Smooth muscle cell (in vitro differentiated cells): ENCODE measurements around the gene FBXO34. TPM values are rescaled to one million over a fixed set of nuclear protein-coding genes. Genes with fewer than 3 reads are reported as not detected.
A peak's percentile ranks its signal among the peaks of the same experiment; 100 is the strongest.

ENCODE experiments used
- DNase-seq: peaks from one replicate; lab custom pipeline; 2025; ENCODE audit not compliant: unreplicated experiment; lab: John Stamatoyannopoulos, UW
- H2AFZ ChIP-seq: fragments of 200-600 bp; sonication (generic); 2 replicates; pipeline ENCODE4 v1.6.0; 2016; ENCODE audit warnings: antibody characterized with exemption, low read depth, mild to moderate bottlenecking
- H3F3A ChIP-seq: fragments of 200-600 bp; sonication (generic); 2 replicates; pipeline ENCODE4 v1.6.0; 2017; ENCODE audit warnings: antibody characterized with exemption, low read depth
- H3K27ac ChIP-seq: fragments of 200-600 bp; sonication (generic); 2 replicates; pipeline ENCODE4 v1.5.1; 2016; ENCODE audit warnings: low read depth, mild to moderate bottlenecking
- H3K27me3 ChIP-seq: fragments of 200-600 bp; sonication (generic); 2 replicates; pipeline ENCODE4 v1.6.1; 2016; ENCODE audit warnings: low read depth, mild to moderate bottlenecking
- H3K36me3 ChIP-seq: fragments of 200-600 bp; sonication (generic); 2 replicates; pipeline ENCODE4 v1.5.1; 2016; ENCODE audit warnings: low read depth
- H3K4me1 ChIP-seq: fragments of 200-600 bp; sonication (generic); 2 replicates; pipeline ENCODE4 v1.5.1; 2016; ENCODE audit warnings: low read depth
- H3K4me2 ChIP-seq: fragments of 200-600 bp; sonication (generic); 2 replicates; pipeline ENCODE4 v1.6.0; 2016; ENCODE audit warnings: mild to moderate bottlenecking
- H3K4me3 ChIP-seq: fragments of 200-600 bp; sonication (generic); 2 replicates; pipeline ENCODE4 v1.5.1; 2016; ENCODE audit warnings: mild to moderate bottlenecking
- H3K79me2 ChIP-seq: fragments of 200-600 bp; sonication (generic); 2 replicates; pipeline ENCODE4 v1.6.0; 2016; ENCODE audit warnings: low read depth, mild to moderate bottlenecking
- H3K9ac ChIP-seq: fragments of 200-600 bp; sonication (generic); 2 replicates; pipeline ENCODE4 v1.6.0; 2016; ENCODE audit warnings: low read depth
- H3K9me3 ChIP-seq: fragments of 200-600 bp; sonication (generic); replicated peaks from 2 replicates; pipeline ENCODE4 v1.5.1; 2016; ENCODE audit warnings: low read depth
- H4K20me1 ChIP-seq: fragments of 200-600 bp; sonication (generic); 2 replicates; pipeline ENCODE4 v1.6.0; 2016; ENCODE audit warnings: low read depth
- WGBS: methylation state at CpG from one replicate; pipeline ENCODE4 v1.1.7; 2016; ENCODE audit warnings: low lambda C conversion rate; 5-methylcytosine and 5-hydroxymethylcytosine counted together
- polyA plus RNA-seq: library from polyadenylated mRNA; unstranded; fragments of >200 nt; fragmentation: Nextera tagmentation; extraction: Ambion mirVana; gene quantifications from 2 replicates; pipeline ENCODE4 v1.2.1, GENCODE V29; 2016
- total RNA-seq: library from RNA; depleted of rRNA; stranded (reverse); fragments of >200 nt; gene quantifications from 2 replicates; pipeline ENCODE4 v1.2.3, GENCODE V29; 2014
- TF ChIP-seq, protein P1 (sequence below): fragments of 200-600 bp; sonication (generic); IDR thresholded peaks from 2 replicates; pipeline ENCODE4 v1.5.1; 2017; ENCODE audit warnings: borderline replicate concordance, mild to moderate bottlenecking, antibody characterized with exemption; ENCODE audit not compliant: insufficient read depth, poor library complexity, severe bottlenecking

Gene FBXO34
- total and polyA plus RNA-seq, 2 experiments from 2014 or later, result 17.4 to 23.9 TPM

DNA sequence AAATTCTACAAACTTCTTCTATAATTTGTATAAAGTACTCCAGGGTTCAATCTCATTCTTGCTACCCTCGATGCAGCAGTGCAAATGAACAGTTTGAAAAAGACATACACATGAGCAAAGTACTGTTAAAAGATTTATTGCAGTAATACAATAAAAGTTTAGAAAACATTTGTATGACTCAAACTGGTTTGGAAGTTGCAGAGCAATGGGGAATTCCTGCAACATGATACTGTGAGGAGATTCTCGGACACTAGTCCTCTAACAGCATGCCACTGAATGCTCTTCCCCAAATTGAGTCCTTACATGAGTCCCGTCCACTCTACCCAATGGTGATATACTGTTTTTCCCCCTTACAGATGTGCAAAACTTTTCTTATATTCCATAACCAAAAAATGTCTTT is 95.0 kb downstream of the FBXO34 start:
- 58% methylated on average over 3 of the region's 3 CpGs for WGBS
- TF ChIP-seq, protein P1, sequence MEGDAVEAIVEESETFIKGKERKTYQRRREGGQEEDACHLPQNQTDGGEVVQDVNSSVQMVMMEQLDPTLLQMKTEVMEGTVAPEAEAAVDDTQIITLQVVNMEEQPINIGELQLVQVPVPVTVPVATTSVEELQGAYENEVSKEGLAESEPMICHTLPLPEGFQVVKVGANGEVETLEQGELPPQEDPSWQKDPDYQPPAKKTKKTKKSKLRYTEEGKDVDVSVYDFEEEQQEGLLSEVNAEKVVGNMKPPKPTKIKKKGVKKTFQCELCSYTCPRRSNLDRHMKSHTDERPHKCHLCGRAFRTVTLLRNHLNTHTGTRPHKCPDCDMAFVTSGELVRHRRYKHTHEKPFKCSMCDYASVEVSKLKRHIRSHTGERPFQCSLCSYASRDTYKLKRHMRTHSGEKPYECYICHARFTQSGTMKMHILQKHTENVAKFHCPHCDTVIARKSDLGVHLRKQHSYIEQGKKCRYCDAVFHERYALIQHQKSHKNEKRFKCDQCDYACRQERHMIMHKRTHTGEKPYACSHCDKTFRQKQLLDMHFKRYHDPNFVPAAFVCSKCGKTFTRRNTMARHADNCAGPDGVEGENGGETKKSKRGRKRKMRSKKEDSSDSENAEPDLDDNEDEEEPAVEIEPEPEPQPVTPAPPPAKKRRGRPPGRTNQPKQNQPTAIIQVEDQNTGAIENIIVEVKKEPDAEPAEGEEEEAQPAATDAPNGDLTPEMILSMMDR, result no peak
- H3F3A ChIP-seq, result peaks cover 8% of the 10 kb centered on the region
- H4K20me1 ChIP-seq, result no peaks in the 10 kb centered on the region
- H3K79me2 ChIP-seq, result no peaks in the 10 kb centered on the region
- peak overlapping the region; percentile 29 for H3K4me2 ChIP-seq
- DNase-seq, result no peak
- H3K4me1 ChIP-seq, result no peaks in the 10 kb centered on the region
- no peak overlapping the region for H3K9ac ChIP-seq
- no peak overlapping the region for H2AFZ ChIP-seq
- no peaks in the 10 kb centered on the region for H3K9me3 ChIP-seq
- no peak overlapping the region for H3K4me3 ChIP-seq
- H3K27me3 ChIP-seq, result no peaks in the 10 kb centered on the region
- H3K36me3 ChIP-seq, result no peaks in the 10 kb centered on the region
- H3K27ac ChIP-seq, result peak overlapping the region; percentile 68

DNA sequence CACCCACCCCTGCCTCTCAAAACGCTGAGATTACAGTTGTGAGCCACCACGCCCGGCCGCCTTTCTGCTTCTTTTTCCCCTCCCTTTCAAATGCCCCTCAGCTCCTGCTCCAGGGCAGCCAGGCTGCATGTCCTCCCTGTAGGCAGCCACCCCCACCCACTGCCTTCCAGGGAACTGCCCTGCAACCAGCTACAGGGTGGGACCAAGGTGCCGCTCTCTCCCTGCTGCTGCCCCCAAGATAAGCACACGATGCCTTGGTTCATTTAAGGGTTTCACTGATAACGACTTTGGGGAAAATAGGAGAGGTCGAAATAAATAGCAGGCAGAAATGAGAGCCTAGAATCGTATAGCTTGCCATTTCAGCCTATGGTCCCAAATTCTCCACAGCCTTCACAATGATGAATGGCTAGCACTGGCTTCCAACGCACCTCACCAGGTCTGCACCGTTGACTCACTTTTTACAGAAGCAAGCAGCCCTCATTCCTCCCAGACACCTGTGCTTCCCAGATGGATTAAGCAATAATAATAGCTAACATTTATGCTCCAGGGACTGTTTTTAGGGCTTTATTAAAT is 99.7 kb downstream of the FBXO34 start:
- Histone ChIP-seq H3K9me3 (no peaks in the 10 kb centered on the region), H3K4me1 (no peaks in the 10 kb centered on the region), H3K27me3 (no peaks in the 10 kb centered on the region), H3K27ac (no peak overlapping the region), H3F3A (peaks cover under 1% of the 10 kb centered on the region), H3K9ac (no peak overlapping the region), H4K20me1 (no peaks in the 10 kb centered on the region), H3K36me3 (no peaks in the 10 kb centered on the region), H2AFZ (no peak overlapping the region), H3K4me3 (no peak overlapping the region), H3K4me2 (no peak overlapping the region), H3K79me2 (no peaks in the 10 kb centered on the region)
- DNase-seq, result no peak
- WGBS, result 85% methylated on average over 11 of the region's 11 CpGs
- TF ChIP-seq, protein P1, result no peak

DNA sequence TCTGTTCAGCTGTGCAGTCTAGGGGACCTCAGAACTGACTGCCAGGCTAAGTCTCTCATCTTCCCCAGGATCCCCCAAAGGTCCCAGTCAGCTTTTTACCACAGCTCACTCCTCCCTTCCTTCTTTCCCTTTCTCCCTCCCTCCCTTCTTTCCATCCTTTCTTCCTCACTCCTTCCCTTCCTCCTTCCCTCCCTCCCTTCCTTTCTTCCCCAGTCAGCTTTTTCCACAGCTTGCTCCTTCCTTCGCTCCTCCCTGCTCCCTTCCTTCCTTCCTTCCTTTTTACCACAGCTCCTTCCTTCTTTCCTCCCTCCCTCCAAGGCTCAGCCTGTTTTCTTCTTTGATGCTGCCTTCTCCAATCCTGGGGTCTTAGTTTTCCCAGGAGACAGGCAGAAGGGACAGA is 101.2 kb downstream of the FBXO34 start:
- Histone ChIP-seq H3K27ac (no peak overlapping the region), H3K27me3 (no peaks in the 10 kb centered on the region), H3K4me1 (no peaks in the 10 kb centered on the region), H3F3A (no peaks in the 10 kb centered on the region), H3K4me2 (no peak overlapping the region), H3K9me3 (no peaks in the 10 kb centered on the region), H3K4me3 (no peak overlapping the region), H3K79me2 (no peaks in the 10 kb centered on the region), H4K20me1 (no peaks in the 10 kb centered on the region), H3K36me3 (no peaks in the 10 kb centered on the region), H3K9ac (no peak overlapping the region), H2AFZ (no peak overlapping the region)
- TF ChIP-seq, protein P1, result no peak
- no peak for DNase-seq
- 100% methylated on average over 1 of the region's 1 CpG for WGBS

DNA sequence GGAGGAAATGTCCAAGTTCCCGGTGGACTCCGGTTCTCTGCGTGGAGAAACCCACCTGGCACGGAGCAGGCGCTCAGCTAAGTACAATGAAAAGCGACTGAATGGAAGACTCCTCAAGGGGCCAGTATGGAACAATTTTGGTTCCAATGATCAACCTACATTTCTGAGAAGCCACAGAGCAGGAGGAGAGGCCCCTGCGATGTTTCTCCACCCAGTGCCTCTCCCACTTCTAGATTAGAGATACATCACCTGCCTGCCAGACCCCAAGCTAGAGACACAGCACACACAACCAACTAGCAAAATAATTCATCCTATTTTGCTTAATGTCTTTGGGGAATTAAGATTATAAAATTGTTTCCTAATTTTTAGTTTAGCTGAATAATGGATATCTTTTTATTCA is 101.6 kb downstream of the FBXO34 start:
- Histone ChIP-seq H3K4me2 (no peak overlapping the region), H3K79me2 (no peaks in the 10 kb centered on the region), H3K9me3 (no peaks in the 10 kb centered on the region), H3K27me3 (no peaks in the 10 kb centered on the region), H3K36me3 (no peaks in the 10 kb centered on the region), H3F3A (no peaks in the 10 kb centered on the region), H3K4me3 (no peak overlapping the region), H3K9ac (no peak overlapping the region), H4K20me1 (no peaks in the 10 kb centered on the region), H3K27ac (no peak overlapping the region), H3K4me1 (no peaks in the 10 kb centered on the region), H2AFZ (no peak overlapping the region)
- 97% methylated on average over 7 of the region's 7 CpGs for WGBS
- TF ChIP-seq, protein P1, result no peak
- DNase-seq, result no peak
